GM12878 (cell line): ENCODE data around the gene PLPP3. TPM values are rescaled to one million over a fixed set of nuclear protein-coding genes. Genes with fewer than 3 reads are reported as not detected.

Source experiments
- ATAC-seq: fragments of 200-7000 bp; cut with Tn5 transposase; 3 replicates; pipeline ENCODE4 v1.9.1; 2020; ENCODE audit warnings: mild to moderate bottlenecking, moderate library complexity
- BruUV-seq: library from RNA; stranded (reverse); fragments of 400-500 nt; replicated peaks from 2 replicates; lab custom pipeline; 2021; lab: Mats Ljungman, UMichigan
- CTCF ChIA-PET: fragments of 300-600 bp; sonication (Branson Sonifier 250); formaldehyde crosslinking; extraction: SDS; loops from one replicate; lab custom pipeline; 2021; ENCODE audit warnings: inconsistent platforms; lab: Yijun Ruan, JAX
- POLR2A ChIA-PET: fragments of 350-600 bp; formaldehyde crosslinking; extraction: SDS; loops from one replicate; lab custom pipeline; 2021; ENCODE audit warnings: inconsistent platforms; lab: Charles Lee
- RAD21 ChIA-PET: fragments of 300-600 bp; sonication (Branson Sonifier 250); formaldehyde crosslinking; loops from one replicate; lab custom pipeline; 2023; ENCODE audit warnings: antibody characterized with exemption; ENCODE audit not compliant: unreplicated experiment; lab: Charles Lee
- SMC1A ChIA-PET: fragments of 300-600 bp; sonication (Branson Sonifier 250); formaldehyde crosslinking; loops from one replicate; lab custom pipeline; 2023; ENCODE audit not compliant: unreplicated experiment, uncharacterized antibody; lab: Charles Lee
- DNase-seq: peaks from one replicate; pipeline ENCODE4 v3.0.0-alpha.2; 2011; ENCODE audit warnings: low read depth, low spot score
- FAIRE-seq: peaks from 3 replicates; lab custom pipeline; 2011; peaks lifted over from hg19 to GRCh38; lab: Jason Lieb, UNC
- H2AFZ ChIP-seq: 2 replicates; pipeline ENCODE4 v1.6.0; 2011; ENCODE audit warnings: low read depth, low read length, control low read depth; ENCODE audit not compliant: control insufficient read depth
- H3K27ac ChIP-seq: 2 replicates; pipeline ENCODE4 v1.5.1; 2011; ENCODE audit warnings: control low read depth; ENCODE audit not compliant: control insufficient read depth, insufficient read depth
- H3K27me3 ChIP-seq, 2 experiments: replicated peaks in 1 of 2; 2 replicates each; pipeline versions ENCODE4 v1.6.0 to v1.6.1; 2011; ENCODE audit warnings: low read length in 1 of 2; ENCODE audit not compliant: control insufficient read depth in 2 of 2, insufficient read depth in 2 of 2
- H3K36me3 ChIP-seq, 2 experiments: 2 replicates each; pipeline ENCODE4 v1.5.1; 2011; ENCODE audit warnings: low read length in 1 of 2; ENCODE audit not compliant: control insufficient read depth in 2 of 2, insufficient read depth in 2 of 2
- H3K4me1 ChIP-seq: 2 replicates; pipeline ENCODE4 v1.6.1; 2011; ENCODE audit warnings: mild to moderate bottlenecking, low read length, moderate library complexity, mixed read lengths; ENCODE audit not compliant: control insufficient read depth, insufficient read depth
- H3K4me2 ChIP-seq: 2 replicates; pipeline ENCODE4 v1.6.0; 2011; ENCODE audit warnings: control low read depth; ENCODE audit not compliant: control insufficient read depth, insufficient read depth
- H3K4me3 ChIP-seq: fragments of 200-600 bp; sonication (generic); 2 replicates; pipeline ENCODE4 v1.5.1; 2016
- H3K79me2 ChIP-seq: 2 replicates; pipeline ENCODE4 v1.6.0; 2011; ENCODE audit warnings: low read length; ENCODE audit not compliant: control insufficient read depth, insufficient read depth
- H3K9ac ChIP-seq: 2 replicates; pipeline ENCODE4 v1.8.0; 2011; ENCODE audit warnings: low read length, control low read depth, mixed read lengths; ENCODE audit not compliant: control insufficient read depth, insufficient read depth
- H3K9me3 ChIP-seq: replicated peaks from 3 replicates; pipeline ENCODE4 v1.5.1; 2011; ENCODE audit warnings: mild to moderate bottlenecking, low read length; ENCODE audit not compliant: control insufficient read depth, insufficient read depth
- H4K20me1 ChIP-seq: 2 replicates; pipeline ENCODE4 v1.6.0; 2011; ENCODE audit not compliant: control insufficient read depth, insufficient read depth
- EGR1 ChIP-seq, 2 experiments: IDR thresholded peaks; 1 replicate in 1 of 2; 2 replicates in 1 of 2; pipeline ENCODE4 v1.6.1; 2011 to 2012; ENCODE audit warnings: low read depth in 2 of 2, low read length in 2 of 2, borderline replicate concordance in 1 of 2, mild to moderate bottlenecking in 1 of 2, moderate library complexity in 1 of 2
- ESRRA ChIP-seq: IDR thresholded peaks from 2 replicates; pipeline ENCODE4 v1.6.1; 2012; ENCODE audit warnings: mild to moderate bottlenecking, low read length, improper control_type of control experiment
- IRF3 ChIP-seq: fragments of 450-650 bp; IDR thresholded peaks from 2 replicates; pipeline ENCODE4 v1.6.1; 2014; ENCODE audit warnings: mild to moderate bottlenecking
- MAX ChIP-seq: IDR thresholded peaks from 2 replicates; pipeline ENCODE4 v1.6.1; 2012; ENCODE audit warnings: low read depth, low read length, improper control_type of control experiment
- MEF2A ChIP-seq: IDR thresholded peaks from 2 replicates; pipeline ENCODE4 v1.6.1; 2011; ENCODE audit warnings: low read depth, mild to moderate bottlenecking, low read length, moderate library complexity; ENCODE audit not compliant: insufficient read depth
- MYC ChIP-seq: IDR thresholded peaks from 2 replicates; pipeline ENCODE4 v1.6.1; 2011; ENCODE audit warnings: mild to moderate bottlenecking, low read length, moderate library complexity, inconsistent platforms; ENCODE audit not compliant: insufficient read depth, insufficient replicate concordance, insufficient read length, severe bottlenecking
- PAX8 ChIP-seq: fragments of 450-650 bp; IDR thresholded peaks from 2 replicates; pipeline ENCODE4 v1.6.1; 2017; ENCODE audit warnings: mild to moderate bottlenecking, moderate library complexity
- RELB ChIP-seq: fragments of 450-650 bp; IDR thresholded peaks from 2 replicates; pipeline ENCODE4 v1.6.1; 2017; ENCODE audit warnings: low read depth, mild to moderate bottlenecking, moderate library complexity
- SMAD5 ChIP-seq: IDR thresholded peaks from 2 replicates; pipeline ENCODE4 v1.6.1; 2016; ENCODE audit warnings: antibody characterized with exemption, low read depth
- SREBF1 ChIP-seq: IDR thresholded peaks from 2 replicates; pipeline ENCODE4 v1.6.1; 2012; ENCODE audit warnings: mild to moderate bottlenecking, low read length
- TAF1 ChIP-seq: IDR thresholded peaks from 2 replicates; pipeline ENCODE4 v1.6.1; 2011; ENCODE audit warnings: mild to moderate bottlenecking, low read depth, low read length, borderline replicate concordance
- ZNF384 ChIP-seq: IDR thresholded peaks from 2 replicates; pipeline ENCODE4 v1.6.1; 2012; ENCODE audit warnings: low read depth, mild to moderate bottlenecking, low read length, improper control_type of control experiment, borderline replicate concordance
- ZNF592 ChIP-seq: fragments of 450-650 bp; IDR thresholded peaks from 2 replicates; pipeline ENCODE4 v1.6.1; 2017; ENCODE audit warnings: mild to moderate bottlenecking, moderate library complexity
- WGBS: methylation state at CpG from one replicate; pipeline ENCODE4 v1.1.6; 2016; ENCODE audit warnings: low lambda C conversion rate; ENCODE audit not compliant: insufficient replicate concordance, insufficient coverage; ENCODE audit errors: missing lambda C conversion rate; 5-methylcytosine and 5-hydroxymethylcytosine counted together
- in situ Hi-C: fragments of 300-500 bp; cut with MboI; formaldehyde crosslinking; loops from 9 replicates; pipeline ENCODE4 v1.14.3; 2018; ENCODE audit warnings: mixed read lengths
- intact Hi-C: fragments of 100-400 bp; cut with micrococcal nuclease; formaldehyde crosslinking; loops from one replicate; pipeline ENCODE4 v1.14.2; 2022; ENCODE audit not compliant: unreplicated experiment
- polyA plus RNA-seq, 11 experiments: library from polyadenylated mRNA; depleted of rRNA in 4 of 11; unstranded in 6 of 11; stranded (reverse) in 5 of 11; fragments of >200 nt; fragmentation: Nextera tagmentation in 4 of 11; fragmentation: Illumina TruSeq in 1 of 11; extraction: Ambion mirVana in 4 of 11; extraction: Trizol in 1 of 11; gene quantifications; 1 replicate in 1 of 11; 2 replicates in 10 of 11; pipeline versions ENCODE4 v1.2.1 to v1.2.3, GENCODE V29; 2011 to 2016; ENCODE audit warnings: inconsistent platforms in 2 of 11, missing spikeins in 2 of 11, low read depth in 1 of 11
- total RNA-seq, 4 experiments: library from RNA; depleted of rRNA in 3 of 4; stranded (reverse); fragments of >200 nt in 3 of 4; fragmentation: Illumina TruSeq in 1 of 4; extraction: Trizol in 1 of 4; gene quantifications; 2 replicates each; pipeline versions ENCODE4 v1.2.1 to v1.2.3, GENCODE V29; 2013 to 2021

Gene PLPP3
- total and polyA plus RNA-seq, 10 of the 15 experiments (the other 5 are each of a cell fraction or from before 2014, with no cell fraction given), result 6.4 to 26.8 (median 9.5) TPM

GRCh38 chr1:56517404-56518130 lies 61.8 kb downstream of the PLPP3 start:
- Histone ChIP-seq H3K9me3 (no peaks in the 10 kb centered on the region), H3K9ac (no peak overlapping the region), H4K20me1 (no peaks in the 10 kb centered on the region; the same call in 1 of the 2 replicates), H3K4me1 (peaks cover 32% of the 10 kb centered on the region), H3K4me3 (no peak overlapping the region), H3K79me2 (no peaks in the 10 kb centered on the region), H3K27me3 (no peaks in the 10 kb centered on the region; a peak in 2 of 4 replicates), H3K36me3 (no peaks in the 10 kb centered on the region), H3K4me2 (peak overlapping the region; percentile 39), H3K27ac (peak overlapping the region; percentile 13; the same call in 1 of the 2 replicates), H2AFZ (no peak overlapping the region)
- DNase-seq, result no peak
- ATAC-seq, result no peak
- ChIA-PET POLR2A (interaction anchor here (0.7 to 1.4 kb wide), 5 partner anchors 21 to 558 kb away, joined by 3 to 4 read pairs (median 3); no protein-coding TSS in a partner anchor), RAD21 (interaction anchor here (0.6 to 7.8 kb wide), 10 partner anchors 15 to 68 kb away, joined by 3 to 103 read pairs (median 3); partner anchors contain the start of gene PLPP3), CTCF (interaction anchor here (0.6 to 4.5 kb wide), 3 partner anchors 47 to 62 kb away, joined by 3 to 33 read pairs (median 4); partner anchors contain the start of gene PLPP3), SMC1A (interaction anchor here (0.9 to 7.6 kb wide), 22 partner anchors 9 to 187 kb away, joined by 3 to 74 read pairs (median 6); partner anchors contain the start of gene PLPP3)
- in situ Hi-C loops (no loop called here), intact Hi-C loops (no loop called here)
- TF ChIP-seq MYC (no peak), MEF2A (no peak), EGR1 (IDR thresholded peaks at IDR 0.05; ENCODE audit: borderline replicate concordance in 1 of 2, low read depth in 2 of 2, low read length in 2 of 2) (no peak), ZNF592 (no peak), ESRRA (no peak), IRF3 (no peak), PAX8 (no peak), RELB (no peak), SREBF1 (no peak), TAF1 (no peak), MAX (no peak), SMAD5 (no peak), ZNF384 (no peak)
- WGBS, result 76% methylated on average over 2 of the region's 2 CpGs
- no TSS peak for BruUV-seq
- FAIRE-seq, result no peak
